IMR-90 (cell line): ENCODE data around the gene RPTOR. TPM values are rescaled to one million over a fixed set of nuclear protein-coding genes. Genes with fewer than 3 reads are reported as not detected.

ENCODE experiments used
- ATAC-seq: fragments of 200-7000 bp; cut with Tn5 transposase; 2 replicates; pipeline ENCODE4 v1.9.1; 2020; ENCODE audit warnings: low read depth, mild to moderate bottlenecking, moderate library complexity
- BruUV-seq: library from RNA; stranded (reverse); fragments of 400-500 nt; replicated peaks from 2 replicates; lab custom pipeline; 2021; lab: Mats Ljungman, UMichigan
- CTCF ChIA-PET: fragments of 300-600 bp; formaldehyde crosslinking; extraction: SDS; loops from one replicate; lab custom pipeline; 2021; ENCODE audit warnings: antibody characterized with exemption; lab: Yijun Ruan, JAX
- POLR2A ChIA-PET: fragments of 300-600 bp; sonication (Branson Sonifier 250); formaldehyde crosslinking; loops from one replicate; lab custom pipeline; 2022; ENCODE audit warnings: antibody characterized with exemption; ENCODE audit not compliant: unreplicated experiment; lab: Charles Lee
- DNase-seq: peaks from one replicate; pipeline ENCODE4 v3.0.0; 2013
- H2AFZ ChIP-seq: replicated peaks from 2 replicates; pipeline ENCODE3; 2013; ENCODE audit warnings: low read length, mild to moderate bottlenecking; ENCODE audit not compliant: poor library complexity
- H2AK5ac ChIP-seq: 2 replicates; pipeline ENCODE4 v1.6.1; 2013; ENCODE audit warnings: low read depth, low read length, inconsistent platforms
- H2AK9ac ChIP-seq: replicated peaks from 2 replicates; pipeline ENCODE3; 2013; ENCODE audit warnings: mild to moderate bottlenecking, low read depth, low read length, moderate library complexity; ENCODE audit not compliant: poor library complexity
- H2BK120ac ChIP-seq: 2 replicates; pipeline ENCODE4 v1.6.1; 2013; ENCODE audit warnings: low read depth, low read length, inconsistent platforms
- H2BK15ac ChIP-seq: 3 replicates; pipeline ENCODE4 v1.6.1; 2013; ENCODE audit warnings: low read depth, low read length, inconsistent platforms
- H2BK20ac ChIP-seq: 2 replicates; pipeline ENCODE4 v1.6.1; 2013; ENCODE audit warnings: low read depth, mild to moderate bottlenecking, inconsistent platforms, low read length, moderate library complexity
- H2BK5ac ChIP-seq: 2 replicates; pipeline ENCODE4 v1.6.1; 2013; ENCODE audit warnings: mild to moderate bottlenecking, low read depth, low read length, inconsistent platforms; ENCODE audit not compliant: poor library complexity, severe bottlenecking
- H3K14ac ChIP-seq: replicated peaks from 2 replicates; pipeline ENCODE4 v1.6.1; 2013; ENCODE audit warnings: low read depth, low read length, inconsistent platforms
- H3K18ac ChIP-seq: 2 replicates; pipeline ENCODE4 v1.6.1; 2013; ENCODE audit warnings: low read depth, low read length, control low read depth
- H3K23ac ChIP-seq: 2 replicates; pipeline ENCODE4 v1.6.1; 2013; ENCODE audit warnings: low read depth, low read length, inconsistent platforms
- H3K27ac ChIP-seq: 2 replicates; pipeline ENCODE4 v1.5.1; 2013; ENCODE audit warnings: mild to moderate bottlenecking, control low read depth, low read length; ENCODE audit not compliant: insufficient read depth
- H3K27me3 ChIP-seq: 2 replicates; pipeline ENCODE4 v1.6.1; 2013; ENCODE audit warnings: low read length; ENCODE audit not compliant: control insufficient read depth, insufficient read depth
- H3K36me3 ChIP-seq: 2 replicates; pipeline ENCODE4 v1.6.1; 2013; ENCODE audit warnings: low read length, mixed read lengths; ENCODE audit not compliant: control insufficient read depth, insufficient read depth
- H3K4ac ChIP-seq: 2 replicates; pipeline ENCODE4 v1.6.1; 2013; ENCODE audit warnings: low read depth, low read length, inconsistent platforms
- H3K4me1 ChIP-seq: 2 replicates; pipeline ENCODE4 v1.6.1; 2013; ENCODE audit warnings: low read length, mixed read lengths; ENCODE audit not compliant: control insufficient read depth, insufficient read depth
- H3K4me2 ChIP-seq: 2 replicates; pipeline ENCODE4 v1.6.1; 2013; ENCODE audit warnings: low read depth, mild to moderate bottlenecking, control low read depth, low read length, moderate library complexity
- H3K4me3 ChIP-seq: 2 replicates; pipeline ENCODE4 v1.5.1; 2013; ENCODE audit warnings: low read depth, mild to moderate bottlenecking, control low read depth, low read length, moderate library complexity; ENCODE audit not compliant: insufficient read depth
- H3K56ac ChIP-seq: 2 replicates; pipeline ENCODE4 v1.6.1; 2013; ENCODE audit warnings: low read length, inconsistent platforms; ENCODE audit not compliant: insufficient read depth; ENCODE audit errors: extremely low read depth
- H3K79me1 ChIP-seq, 2 experiments: 2 replicates each; pipeline ENCODE4 v1.6.1; 2013; ENCODE audit warnings: low read length in 2 of 2, inconsistent platforms in 1 of 2, low read depth in 1 of 2
- H3K9ac ChIP-seq: 2 replicates; pipeline ENCODE4 v1.6.1; 2013; ENCODE audit warnings: low read depth, low read length, control low read depth
- H3K9me1 ChIP-seq: 2 replicates; pipeline ENCODE4 v1.6.1; 2013; ENCODE audit warnings: low read length, inconsistent platforms; ENCODE audit not compliant: insufficient read depth
- H3K9me3 ChIP-seq: 2 replicates; pipeline ENCODE4 v1.6.1; 2013; ENCODE audit warnings: low read length; ENCODE audit not compliant: control insufficient read depth, insufficient read depth
- H4K20me1 ChIP-seq: 2 replicates; pipeline ENCODE4 v1.6.1; 2013; ENCODE audit warnings: low read length, inconsistent platforms; ENCODE audit not compliant: insufficient read depth
- H4K5ac ChIP-seq: 2 replicates; pipeline ENCODE4 v1.6.1; 2013; ENCODE audit warnings: mild to moderate bottlenecking, low read depth, low read length, control low read depth
- H4K8ac ChIP-seq, 2 experiments: 2 replicates each; pipeline ENCODE4 v1.6.1; 2013; ENCODE audit warnings: low read depth in 2 of 2, low read length in 2 of 2, control low read depth in 1 of 2, inconsistent platforms in 1 of 2
- H4K91ac ChIP-seq: 2 replicates; pipeline ENCODE4 v1.6.1; 2013; ENCODE audit warnings: low read depth, low read length, inconsistent platforms; ENCODE audit not compliant: insufficient read depth
- BHLHE40 ChIP-seq: fragments of 150-350 bp; IDR thresholded peaks from 2 replicates; pipeline ENCODE4 v1.6.1; 2016; ENCODE audit warnings: mild to moderate bottlenecking, low read depth, low read length
- CEBPB ChIP-seq: IDR thresholded peaks from 2 replicates; pipeline ENCODE4 v1.6.1; 2012; ENCODE audit warnings: low read depth, low read length, improper control_type of control experiment
- MAZ ChIP-seq: IDR thresholded peaks from 2 replicates; pipeline ENCODE4 v1.6.1; 2012; ENCODE audit warnings: low read depth, mild to moderate bottlenecking, low read length, improper control_type of control experiment, moderate library complexity, borderline replicate concordance
- NFE2L2 ChIP-seq: fragments of 150-350 bp; IDR thresholded peaks from 2 replicates; pipeline ENCODE4 v1.6.1; 2016; ENCODE audit warnings: low read depth, mild to moderate bottlenecking, low read length
- POLR2A ChIP-seq: IDR thresholded peaks from 2 replicates; pipeline ENCODE4 v1.6.1; 2012; ENCODE audit warnings: mild to moderate bottlenecking, low read depth, low read length
- RCOR1 ChIP-seq: IDR thresholded peaks from 2 replicates; pipeline ENCODE4 v1.6.1; 2012; ENCODE audit warnings: mild to moderate bottlenecking, low read length, improper control_type of control experiment; ENCODE audit not compliant: insufficient replicate concordance
- RFX5 ChIP-seq: IDR thresholded peaks from 2 replicates; pipeline ENCODE4 v1.8.0; 2012; ENCODE audit warnings: low read depth, mild to moderate bottlenecking, low read length, moderate library complexity
- WGBS, 2 experiments: methylation state at CpG; one replicate each; pipeline versions ENCODE4 v1.1.5 to v1.1.7; 2013; ENCODE audit warnings: missing lambda C conversion rate in 2 of 2; ENCODE audit not compliant: insufficient read length in 1 of 2; ENCODE audit errors: extremely low coverage in 2 of 2; 5-methylcytosine and 5-hydroxymethylcytosine counted together
- dilution Hi-C: fragments of 300-500 bp; cut with HindIII; formaldehyde crosslinking; loops from one replicate; pipeline ENCODE4 v1.14.3; 2018; ENCODE audit warnings: low sequenced_read_pairs; ENCODE audit not compliant: unreplicated experiment
- in situ Hi-C: fragments of 300-500 bp; cut with MboI; formaldehyde crosslinking; loops from 3 replicates; pipeline ENCODE4 v1.14.3; 2019; ENCODE audit warnings: low sequenced_read_pairs, inconsistent platforms, mixed read lengths
- intact Hi-C: fragments of 100-400 bp; cut with micrococcal nuclease; formaldehyde crosslinking; loops from 2 replicates; pipeline ENCODE4 v1.10.0; 2022
- polyA plus RNA-seq, 3 experiments: library from polyadenylated mRNA; depleted of rRNA; stranded (reverse); fragments of >200 nt; gene quantifications; 2 replicates each; pipeline ENCODE4 v1.2.3, GENCODE V29; 2012; ENCODE audit warnings: low replicate concordance in 1 of 3
- total RNA-seq: library from RNA; depleted of rRNA; stranded (reverse); fragments of >200 nt; gene quantifications from 2 replicates; pipeline ENCODE4 v1.2.3, GENCODE V29; 2012

Gene RPTOR
- total and polyA plus RNA-seq, 2 of the 4 experiments (the other 2 are of a cell fraction) = 10.8 to 14.7 TPM

GRCh38 chr17:80941743-80942422, 397.2 kb downstream of the RPTOR start:
- Histone ChIP-seq H3K27ac (peak overlapping the region; percentile 47; the same call in 1 of the 2 replicates), H2AK9ac (peak overlapping the region; percentile 18), H2BK20ac (no peak overlapping the region), H3K4me2 (peak overlapping the region; percentile 6; the same call in 1 of the 2 replicates), H3K27me3 (no peaks in the 10 kb centered on the region), H3K79me1 (no peaks in the 10 kb centered on the region; a peak in 1 of 4 replicates), H3K14ac (0 out of 2 replicates have a peak overlapping the region, but pooled peaks have one; percentile 10), H2AFZ (peak overlapping the region; percentile 65), H4K5ac (no peak overlapping the region; the same call in 1 of the 2 replicates), H2BK120ac (peak overlapping the region; percentile 9; the same call in 1 of the 2 replicates), H3K23ac (no peak overlapping the region), H3K4me1 (peaks cover 11% of the 10 kb centered on the region), H3K9me1 (peaks cover 8% of the 10 kb centered on the region; the same call in 1 of the 2 replicates), H3K4me3 (no peak overlapping the region), H4K91ac (peak overlapping the region; percentile 62; the same call in 1 of the 2 replicates), H2AK5ac (peak overlapping the region; percentile 72; the same call in 1 of the 2 replicates), H4K20me1 (no peaks in the 10 kb centered on the region), H3K56ac (no peak overlapping the region), H3K36me3 (peaks cover 15% of the 10 kb centered on the region), H2BK5ac (no peak overlapping the region), H3K9me3 (no peaks in the 10 kb centered on the region), H4K8ac (peak overlapping the region in 1 of 2 experiments; percentile 33; a peak in 1 of 4 replicates), H3K4ac (peak overlapping the region; percentile 56), H2BK15ac (no peak overlapping the region), H3K9ac (no peak overlapping the region; the same call in 1 of the 2 replicates), H3K18ac (peak overlapping the region; percentile 11; the same call in 1 of the 2 replicates)
- no TSS peak for BruUV-seq
- TF ChIP-seq MAZ (no peak), RFX5 (no peak), NFE2L2 (no peak), POLR2A (no peak), RCOR1 (no peak), BHLHE40 (no peak), CEBPB (peak; percentile 84)
- CTCF ChIA-PET = interaction anchor here (1.3 kb wide), 2 partner anchors 11 to 43 kb away, joined by 3 read pairs; no protein-coding TSS in a partner anchor
- in situ Hi-C loops (no loop called here), intact Hi-C loops (no loop called here), dilution Hi-C loops (no loop called here)
- POLR2A ChIA-PET = no interaction called here
- peak; percentile 47 for DNase-seq
- WGBS, 2 experiments = 66% methylated on average over 13 of the region's 33 CpGs; no CpG with 5 or more reads in 1 of the 2 experiments
- ATAC-seq = peak; percentile 56
